Spinal cord (tissue), 10 donors: ENCODE measurements around the gene MSI2. TPM values are rescaled to one million over a fixed set of nuclear protein-coding genes. Genes with fewer than 3 reads are reported as not detected.

Experiments
- DNase-seq, 6 donors: peaks; one replicate each; pipeline versions ENCODE4 v3.0.0 to v3.0.0-alpha.2; 2013 to 2015; ENCODE audit warnings: low spot score in 6 of 6, low read depth in 4 of 6
- H3K27ac ChIP-seq: one replicate; pipeline ENCODE4 v1.5.1; 2013; ENCODE audit warnings: low read depth, low read length, control low read depth
- H3K27me3 ChIP-seq: one replicate; pipeline ENCODE4 v1.6.1; 2013; ENCODE audit warnings: low read length; ENCODE audit not compliant: control insufficient read depth, insufficient read depth
- H3K36me3 ChIP-seq: one replicate; pipeline ENCODE4 v1.6.1; 2013; ENCODE audit warnings: low read length; ENCODE audit not compliant: control insufficient read depth, insufficient read depth
- H3K4me1 ChIP-seq: one replicate; pipeline ENCODE4 v1.6.1; 2013; ENCODE audit warnings: low read length; ENCODE audit not compliant: control insufficient read depth, insufficient read depth
- H3K4me3 ChIP-seq: one replicate; pipeline ENCODE4 v1.5.1; 2013; ENCODE audit warnings: low read depth, low read length, control low read depth
- H3K9me3 ChIP-seq: one replicate; pipeline ENCODE4 v1.6.1; 2013; ENCODE audit warnings: low read length; ENCODE audit not compliant: control insufficient read depth, insufficient read depth
- WGBS: methylation state at CpG from one replicate; pipeline ENCODE4 v1.1.5; 2013; ENCODE audit warnings: missing lambda C conversion rate; ENCODE audit not compliant: insufficient coverage; 5-methylcytosine and 5-hydroxymethylcytosine counted together
- polyA plus RNA-seq, 2 donors: library from polyadenylated mRNA; unstranded; fragments of 120-200 nt; gene quantifications; one replicate each; pipeline ENCODE4 v1.2.1, GENCODE V29; 2013; ENCODE audit not compliant: insufficient read length in 2 of 2
- total RNA-seq, 2 donors: library from RNA; depleted of rRNA in 1 of 2; stranded (reverse); fragments of 120-200 nt in 1 of 2; fragments of >200 nt in 1 of 2; gene quantifications; one replicate each; pipeline versions ENCODE4 v1.2.3 to v1.2.4, GENCODE V29; 2013 to 2014
- donor health status: healthy.

Gene MSI2
- total and polyA plus RNA-seq, 4 donors = 92.8 to 167 (median 109) TPM

- Histone ChIP-seq H3K27me3 (no peaks in the 10 kb centered on the region), H3K9me3 (no peaks in the 10 kb centered on the region), H3K27ac (peak overlapping the region; percentile 68), H3K4me1 (peaks cover 61% of the 10 kb centered on the region), H3K36me3 (no peaks in the 10 kb centered on the region), H3K4me3 (no peak overlapping the region)
- peak in 1 of 6 donors; percentile 48 for DNase-seq
- 49% methylated on average over 9 of the region's 9 CpGs for WGBS
Observed at GRCh38 chr17:57488856-57489255, 232.5 kb downstream of the MSI2 start.

- Histone ChIP-seq H3K4me1 (peaks cover 60% of the 10 kb centered on the region), H3K4me3 (no peak overlapping the region), H3K27me3 (no peaks in the 10 kb centered on the region), H3K27ac (peak overlapping the region; percentile 68), H3K9me3 (no peaks in the 10 kb centered on the region), H3K36me3 (no peaks in the 10 kb centered on the region)
- DNase-seq = no peak
- 72% methylated on average over 4 of the region's 4 CpGs for WGBS
Observed at GRCh38 chr17:57489321-57489720, 233.0 kb downstream of the MSI2 start.

- no CpG with 5 or more reads among the region's 4 CpGs for WGBS
- Histone ChIP-seq H3K27ac (peak overlapping the region; percentile 72), H3K36me3 (no peaks in the 10 kb centered on the region), H3K27me3 (no peaks in the 10 kb centered on the region), H3K4me1 (peaks cover 50% of the 10 kb centered on the region), H3K4me3 (no peak overlapping the region), H3K9me3 (no peaks in the 10 kb centered on the region)
- no peak for DNase-seq
Observed at GRCh38 chr17:57490111-57490845, 234.0 kb downstream of the MSI2 start.

GRCh38 chr17:57490890-57491289, 234.6 kb downstream of the MSI2 start:
- peak overlapping the region; percentile 72 for H3K27ac ChIP-seq
- H3K36me3 ChIP-seq = no peaks in the 10 kb centered on the region
- H3K27me3 ChIP-seq = no peaks in the 10 kb centered on the region
- H3K4me3 ChIP-seq = no peak overlapping the region
- 59% methylated on average over 11 of the region's 12 CpGs for WGBS
- peaks cover 44% of the 10 kb centered on the region for H3K4me1 ChIP-seq
- no peaks in the 10 kb centered on the region for H3K9me3 ChIP-seq
- DNase-seq = no peak

- Histone ChIP-seq H3K9me3 (no peaks in the 10 kb centered on the region), H3K4me1 (peaks cover 42% of the 10 kb centered on the region), H3K36me3 (no peaks in the 10 kb centered on the region), H3K27me3 (no peaks in the 10 kb centered on the region), H3K4me3 (no peak overlapping the region), H3K27ac (no peak overlapping the region)
- no peak for DNase-seq
- 84% methylated on average over 4 of the region's 5 CpGs for WGBS
Observed at GRCh38 chr17:57493171-57493570, 236.8 kb downstream of the MSI2 start.

GRCh38 chr17:57493625-57494024, 237.3 kb downstream of the MSI2 start:
- 100% methylated on average over 2 of the region's 6 CpGs for WGBS
- Histone ChIP-seq H3K9me3 (no peaks in the 10 kb centered on the region), H3K4me1 (peaks cover 42% of the 10 kb centered on the region), H3K27me3 (no peaks in the 10 kb centered on the region), H3K4me3 (no peak overlapping the region), H3K27ac (no peak overlapping the region), H3K36me3 (no peaks in the 10 kb centered on the region)
- no peak for DNase-seq

GRCh38 chr17:57494443-57494842, 238.1 kb downstream of the MSI2 start:
- Histone ChIP-seq H3K27me3 (no peaks in the 10 kb centered on the region), H3K9me3 (no peaks in the 10 kb centered on the region), H3K4me3 (no peak overlapping the region), H3K27ac (no peak overlapping the region), H3K36me3 (no peaks in the 10 kb centered on the region), H3K4me1 (peaks cover 34% of the 10 kb centered on the region)
- peak in 1 of 6 donors; percentile 52 for DNase-seq
- 77% methylated on average over 5 of the region's 5 CpGs for WGBS

- H3K4me1 ChIP-seq = peaks cover 34% of the 10 kb centered on the region
- DNase-seq = peak in 1 of 6 donors; percentile 94
- H3K27ac ChIP-seq = no peak overlapping the region
- H3K27me3 ChIP-seq = no peaks in the 10 kb centered on the region
- H3K36me3 ChIP-seq = no peaks in the 10 kb centered on the region
- 90% methylated on average over 2 of the region's 6 CpGs for WGBS
- H3K9me3 ChIP-seq = no peaks in the 10 kb centered on the region
- no peak overlapping the region for H3K4me3 ChIP-seq
Observed at GRCh38 chr17:57495771-57496170, 239.4 kb downstream of the MSI2 start.

- H3K36me3 ChIP-seq = no peaks in the 10 kb centered on the region
- 91% methylated on average over 5 of the region's 11 CpGs for WGBS
- peaks cover 33% of the 10 kb centered on the region for H3K4me1 ChIP-seq
- DNase-seq = no peak
- no peak overlapping the region for H3K4me3 ChIP-seq
- H3K9me3 ChIP-seq = no peaks in the 10 kb centered on the region
- H3K27me3 ChIP-seq = no peaks in the 10 kb centered on the region
- no peak overlapping the region for H3K27ac ChIP-seq
Observed at GRCh38 chr17:57496382-57496781, 240.1 kb downstream of the MSI2 start.

- Histone ChIP-seq H3K27ac (no peak overlapping the region), H3K27me3 (no peaks in the 10 kb centered on the region), H3K4me3 (no peak overlapping the region), H3K4me1 (peaks cover 36% of the 10 kb centered on the region), H3K36me3 (no peaks in the 10 kb centered on the region), H3K9me3 (no peaks in the 10 kb centered on the region)
- DNase-seq = no peak
- no CpG with 5 or more reads among the region's 7 CpGs for WGBS
Observed at GRCh38 chr17:57498443-57498842, 242.1 kb downstream of the MSI2 start.
